Measurements from ENCODE around the gene R3HDM2. TPM values are rescaled to one million over a fixed set of nuclear protein-coding genes. Genes with fewer than 3 reads are reported as not detected.

R3HDM2 gene
- total RNA-seq, 1 experiment from 2014 or later: 45.4 TPM

- Histone ChIP-seq H3K27ac (ENCODE audit: low read depth, low read length) (no peak overlapping the region), H3K36me3 (ENCODE audit: control insufficient read depth in 1 of 2, insufficient read depth in 2 of 2, low read length in 2 of 2) (no peaks in the 10 kb centered on the region), H2AFZ (ENCODE audit: low read depth, low read length, poor library complexity, severe bottlenecking) (no peak overlapping the region), H3K4me3 (replicated peaks in 1 of 2; ENCODE audit: low read depth in 1 of 2, low read length in 2 of 2) (no peak overlapping the region), H3K9ac (ENCODE audit: low read length) (no peak overlapping the region), H3K9me2 (ENCODE audit: insufficient read depth) (no peaks in the 10 kb centered on the region), H4K20me1 (ENCODE audit: insufficient read depth) (no peaks in the 10 kb centered on the region), H3K27me3 (ENCODE audit: insufficient read depth, low read length) (no peaks in the 10 kb centered on the region), H3K79me2 (ENCODE audit: insufficient read depth, low read length) (no peaks in the 10 kb centered on the region), H3K4me2 (ENCODE audit: low read length) (no peak overlapping the region), H3K9me3 (ENCODE audit: control insufficient read depth in 1 of 2, insufficient read depth in 1 of 2, low read depth in 1 of 2, low read length in 2 of 2) (no peaks in the 10 kb centered on the region), H3K4me1 (ENCODE audit: control insufficient read depth in 1 of 2, insufficient read depth in 2 of 2, low read length in 2 of 2) (no peaks in the 10 kb centered on the region)
- no peak for ATAC-seq
- no peak for DNase-seq (ENCODE audit: low read depth, low spot score)
- CTCF ChIA-PET: no interaction called here
- TF ChIP-seq FOSL1 (IDR thresholded peaks at IDR 0.05; ENCODE audit: low read depth) (no peak), ZNF274 (IDR thresholded peaks at IDR 0.05; ENCODE audit: low read depth, low read length) (no peak), MAX (IDR thresholded peaks at IDR 0.05) (no peak), CBX3 (IDR thresholded peaks at IDR 0.05; ENCODE audit: low read depth) (no peak), POLR2AphosphoS5 (IDR thresholded peaks at IDR 0.05; ENCODE audit: low read depth, low read length) (no peak), POLR2A (IDR thresholded peaks at IDR 0.05; ENCODE audit: borderline replicate concordance, extremely low read depth, insufficient read depth, insufficient read length) (no peak), EZH2 (IDR thresholded peaks at IDR 0.05) (no peak), EZH2phosphoT487 (IDR thresholded peaks at IDR 0.05; ENCODE audit: borderline replicate concordance) (no peak), SRF (IDR thresholded peaks at IDR 0.05; ENCODE audit: low read depth) (no peak), RAD21 (IDR thresholded peaks at IDR 0.05; ENCODE audit: low read depth) (no peak), REST (IDR thresholded peaks at IDR 0.05; ENCODE audit: low read depth) (no peak), ELF1 (IDR thresholded peaks at IDR 0.05; ENCODE audit: borderline replicate concordance, low read depth) (no peak), TCF7L2 (IDR thresholded peaks at IDR 0.05; ENCODE audit: borderline replicate concordance, extremely low read depth, insufficient read depth, insufficient read length) (no peak)
- intact Hi-C loops (cut with micrococcal nuclease): no loop called here
- POLR2A ChIA-PET: no interaction called here
- RAD21 ChIA-PET (ENCODE audit: low non-redundant PET in 1 of 2, low total read pairs in 2 of 2, uncharacterized antibody in 2 of 2, unreplicated experiment in 2 of 2): no interaction called here
- no TSS peak for BruUV-seq (replicated peaks)
Measured at GRCh38 chr12:57342207-57342691, 88.6 kb downstream of the R3HDM2 start.

Measured in HCT116 (cell line).